Neutrophil (primary cell): ENCODE data around the gene ACAT1.

Source experiments
- H3K27ac ChIP-seq: fragments of 200-600 bp; sonication (generic); 2 replicates; pipeline ENCODE4 v1.5.1; 2016; ENCODE audit warnings: mild to moderate bottlenecking, moderate library complexity
- H3K27me3 ChIP-seq: fragments of 200-600 bp; sonication (generic); 2 replicates; pipeline ENCODE4 v1.6.0; 2016; ENCODE audit warnings: mild to moderate bottlenecking
- H3K36me3 ChIP-seq: fragments of 200-600 bp; sonication (generic); 2 replicates; pipeline ENCODE4 v1.5.1; 2017
- H3K4me1 ChIP-seq, 2 experiments: fragments of 200-600 bp in 1 of 2; sonication (generic) in 1 of 2; 1 replicate in 1 of 2; 2 replicates in 1 of 2; pipeline versions ENCODE4 v1.5.1 to v1.6.1; 2013 to 2016; ENCODE audit warnings: low read depth in 1 of 2, low read length in 1 of 2, mild to moderate bottlenecking in 1 of 2, moderate library complexity in 1 of 2; ENCODE audit not compliant: control insufficient read depth in 1 of 2, insufficient read depth in 1 of 2
- H3K4me3 ChIP-seq, 2 experiments: fragments of 200-600 bp in 1 of 2; sonication (generic) in 1 of 2; 1 replicate in 1 of 2; 2 replicates in 1 of 2; pipeline ENCODE4 v1.5.1; 2013 to 2016; ENCODE audit warnings: low read depth in 1 of 2, low read length in 1 of 2, mild to moderate bottlenecking in 1 of 2, moderate library complexity in 1 of 2
- H3K9me3 ChIP-seq: fragments of 200-600 bp; sonication (generic); 2 replicates; pipeline ENCODE4 v1.5.1; 2016
- TF ChIP-seq, protein P1 (sequence below): fragments of 200-600 bp; sonication (generic); IDR thresholded peaks from 2 replicates; pipeline ENCODE4 v1.5.1; 2016; ENCODE audit warnings: antibody characterized with exemption

ACAT1 gene

DNA sequence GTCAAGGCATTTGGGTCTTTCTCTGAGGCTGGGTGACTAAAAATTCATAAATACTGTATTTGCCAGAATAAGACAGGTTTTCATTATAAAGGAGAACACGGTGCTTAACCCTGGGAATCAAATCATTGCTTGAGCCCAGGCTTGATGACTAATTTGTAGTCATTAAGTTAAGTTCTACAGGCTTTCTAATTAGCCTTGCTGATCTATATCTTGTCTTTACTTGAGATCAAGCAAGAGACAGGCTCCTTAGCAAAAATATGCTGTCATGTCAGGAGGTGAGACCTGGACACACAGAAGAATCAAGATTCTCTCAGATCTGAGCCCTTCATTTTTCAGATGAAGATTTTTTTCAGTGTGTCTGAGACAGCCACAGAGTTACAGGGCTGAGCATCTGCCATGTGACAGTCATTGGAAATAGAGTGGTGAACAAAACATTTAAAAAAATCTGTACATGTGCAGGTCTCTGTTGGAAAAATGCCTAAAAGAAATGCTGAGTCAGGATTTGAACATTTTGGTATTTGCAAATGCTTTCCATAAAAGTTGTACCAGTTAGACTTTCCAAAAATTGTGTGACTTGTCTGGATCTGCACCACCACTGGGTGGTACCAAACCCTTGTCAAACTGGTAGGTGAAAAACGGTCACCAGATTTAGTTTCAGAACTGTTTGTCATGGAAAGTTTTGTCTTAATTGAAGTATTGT is 14.6 kb downstream of the ACAT1 start:
- TF ChIP-seq, protein P1, sequence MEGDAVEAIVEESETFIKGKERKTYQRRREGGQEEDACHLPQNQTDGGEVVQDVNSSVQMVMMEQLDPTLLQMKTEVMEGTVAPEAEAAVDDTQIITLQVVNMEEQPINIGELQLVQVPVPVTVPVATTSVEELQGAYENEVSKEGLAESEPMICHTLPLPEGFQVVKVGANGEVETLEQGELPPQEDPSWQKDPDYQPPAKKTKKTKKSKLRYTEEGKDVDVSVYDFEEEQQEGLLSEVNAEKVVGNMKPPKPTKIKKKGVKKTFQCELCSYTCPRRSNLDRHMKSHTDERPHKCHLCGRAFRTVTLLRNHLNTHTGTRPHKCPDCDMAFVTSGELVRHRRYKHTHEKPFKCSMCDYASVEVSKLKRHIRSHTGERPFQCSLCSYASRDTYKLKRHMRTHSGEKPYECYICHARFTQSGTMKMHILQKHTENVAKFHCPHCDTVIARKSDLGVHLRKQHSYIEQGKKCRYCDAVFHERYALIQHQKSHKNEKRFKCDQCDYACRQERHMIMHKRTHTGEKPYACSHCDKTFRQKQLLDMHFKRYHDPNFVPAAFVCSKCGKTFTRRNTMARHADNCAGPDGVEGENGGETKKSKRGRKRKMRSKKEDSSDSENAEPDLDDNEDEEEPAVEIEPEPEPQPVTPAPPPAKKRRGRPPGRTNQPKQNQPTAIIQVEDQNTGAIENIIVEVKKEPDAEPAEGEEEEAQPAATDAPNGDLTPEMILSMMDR: no peak
- Histone ChIP-seq H3K9me3 (no peaks in the 10 kb centered on the region), H3K27me3 (no peaks in the 10 kb centered on the region), H3K27ac (no peak overlapping the region), H3K4me3 (no peak overlapping the region), H3K4me1 (no peaks in the 10 kb centered on the region), H3K36me3 (peaks cover 42% of the 10 kb centered on the region)

DNA sequence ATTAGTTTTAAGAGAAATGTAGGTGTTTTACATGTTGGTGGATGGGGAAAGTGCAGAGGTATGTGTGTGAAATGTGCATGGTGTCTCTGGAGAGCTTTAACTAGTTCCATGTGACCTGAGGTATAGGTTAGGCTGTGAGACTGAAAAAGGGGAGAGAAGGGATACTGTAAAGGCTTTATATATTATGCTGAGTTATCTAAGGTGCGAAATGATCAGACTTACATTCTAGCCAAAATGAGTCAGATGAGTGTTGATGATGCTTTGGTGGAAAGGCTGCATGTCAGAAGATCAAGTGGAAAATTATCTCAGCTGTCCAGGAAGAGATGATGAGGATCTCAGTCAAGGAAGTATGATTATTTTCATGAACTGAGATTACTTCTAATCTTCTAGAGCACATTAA is 15.8 kb downstream of the ACAT1 start:
- no peaks in the 10 kb centered on the region for H3K9me3 ChIP-seq
- H3K27ac ChIP-seq: no peak overlapping the region
- no peaks in the 10 kb centered on the region for H3K4me1 ChIP-seq
- no peak overlapping the region for H3K4me3 ChIP-seq
- H3K36me3 ChIP-seq: peaks cover 54% of the 10 kb centered on the region
- H3K27me3 ChIP-seq: no peaks in the 10 kb centered on the region
- TF ChIP-seq, protein P1: no peak

DNA sequence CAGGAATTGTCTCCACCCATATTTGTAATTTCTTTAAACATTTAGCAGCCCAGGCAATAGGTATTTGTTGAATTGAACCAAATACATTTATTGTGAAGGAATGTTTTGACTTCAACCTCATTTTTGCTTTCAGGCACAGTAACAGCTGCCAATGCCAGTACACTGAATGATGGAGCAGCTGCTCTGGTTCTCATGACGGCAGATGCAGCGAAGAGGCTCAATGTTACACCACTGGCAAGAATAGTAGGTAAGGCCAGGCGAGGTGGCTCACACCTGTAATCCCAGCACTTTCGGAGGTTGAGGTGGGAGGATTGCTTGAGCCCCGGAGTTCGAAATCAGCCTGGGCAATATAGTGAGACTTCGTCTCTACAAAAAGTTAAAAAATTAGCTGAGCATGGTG is 20.9 kb downstream of the ACAT1 start:
- Histone ChIP-seq H3K4me3 (no peak overlapping the region), H3K36me3 (peaks cover 88% of the 10 kb centered on the region), H3K4me1 (no peaks in the 10 kb centered on the region), H3K27me3 (no peaks in the 10 kb centered on the region), H3K9me3 (no peaks in the 10 kb centered on the region), H3K27ac (no peak overlapping the region)
- TF ChIP-seq, protein P1: no peak

DNA sequence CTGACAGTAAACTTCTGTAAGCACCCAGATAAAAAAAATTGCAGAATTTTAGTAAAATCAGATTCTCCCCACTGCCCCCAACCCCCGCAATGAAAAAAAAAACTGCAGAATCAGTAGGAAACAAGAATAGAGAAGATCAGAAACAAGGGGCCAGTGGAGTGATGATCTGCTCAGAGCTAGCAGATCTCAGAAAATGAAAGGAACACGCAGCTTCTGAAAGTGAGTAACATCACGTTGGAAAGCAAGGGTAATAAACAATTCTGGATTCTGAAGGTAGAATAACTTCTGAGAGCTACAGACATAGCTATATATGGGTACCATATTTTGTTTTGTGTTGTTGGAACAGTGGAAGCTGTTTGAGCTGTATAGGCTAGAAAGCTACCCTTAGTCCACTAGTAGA is 23.2 kb downstream of the ACAT1 start:
- Histone ChIP-seq H3K36me3 (peaks cover 97% of the 10 kb centered on the region), H3K27ac (no peak overlapping the region)

DNA sequence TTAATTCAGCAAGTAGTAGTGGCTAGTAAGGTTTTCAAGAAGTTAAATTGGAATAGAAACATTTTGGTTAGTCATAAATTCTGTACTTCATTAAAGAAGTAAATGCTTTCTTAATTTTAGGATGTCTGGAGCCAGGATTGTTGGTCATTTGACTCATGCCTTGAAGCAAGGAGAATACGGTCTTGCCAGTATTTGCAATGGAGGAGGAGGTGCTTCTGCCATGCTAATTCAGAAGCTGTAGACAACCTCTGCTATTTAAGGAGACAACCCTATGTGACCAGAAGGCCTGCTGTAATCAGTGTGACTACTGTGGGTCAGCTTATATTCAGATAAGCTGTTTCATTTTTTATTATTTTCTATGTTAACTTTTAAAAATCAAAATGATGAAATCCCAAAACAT is 25.8 kb downstream of the ACAT1 start:
- Histone ChIP-seq H3K4me1 (no peaks in the 10 kb centered on the region), H3K27ac (no peak overlapping the region), H3K4me3 (no peak overlapping the region), H3K9me3 (no peaks in the 10 kb centered on the region), H3K27me3 (no peaks in the 10 kb centered on the region), H3K36me3 (peaks cover 97% of the 10 kb centered on the region)
- TF ChIP-seq, protein P1: no peak

More for the DNA sequence above, 23.2 kb downstream of the ACAT1 start:
- TF ChIP-seq, protein P1: no peak
- H3K27me3 ChIP-seq: no peaks in the 10 kb centered on the region
- H3K4me1 ChIP-seq: no peaks in the 10 kb centered on the region
- no peaks in the 10 kb centered on the region for H3K9me3 ChIP-seq
- no peak overlapping the region for H3K4me3 ChIP-seq
